ENCODE results near the gene TRMT2A.
A peak's percentile ranks its signal among the peaks of the same experiment; 100 is the strongest.
"Not testable (repeated sequence)": the region's sequence is repeated elsewhere in the genome, so short reads cannot be mapped to it uniquely, and the experiment has no call there.

Gene TRMT2A

GRCh38 chr22:20116951-20117632, at the start of gene TRMT2A:
TRMT2A (minus strand) TSS chr22:20117226; CDS start chr22:20116906, 320 bp downstream.
- peak; percentile 97 for DNase-seq

GRCh38 chr22:20166703-20167102, 49.7 kb upstream of the TRMT2A start:
- DNase-seq = no peak

GRCh38 chr22:20165913-20166312, 48.9 kb upstream of the TRMT2A start:
- DNase-seq = no peak

- no peak for DNase-seq
Observed at GRCh38 chr22:20165421-20165820, 48.4 kb upstream of the TRMT2A start.

- DNase-seq = no peak
Observed at GRCh38 chr22:20164863-20165262, 47.8 kb upstream of the TRMT2A start.

- DNase-seq = no peak
Observed at GRCh38 chr22:20160041-20160440, 43.0 kb upstream of the TRMT2A start.

- not testable (repeated sequence) for DNase-seq
Observed at GRCh38 chr22:20159531-20159930, 42.5 kb upstream of the TRMT2A start.

- no peak for DNase-seq
Observed at GRCh38 chr22:20159076-20159475, 42.0 kb upstream of the TRMT2A start.

GRCh38 chr22:20158391-20159036, 41.5 kb upstream of the TRMT2A start:
- DNase-seq = no peak

- no peak for DNase-seq
Observed at GRCh38 chr22:20157430-20158183, 40.6 kb upstream of the TRMT2A start.

- DNase-seq = peak; percentile 85
Observed at GRCh38 chr22:20156611-20157429, 39.8 kb upstream of the TRMT2A start.

GRCh38 chr22:20156042-20156389, 39.0 kb upstream of the TRMT2A start:
- no peak for DNase-seq

- DNase-seq = no peak
Observed at GRCh38 chr22:20155330-20156041, 38.5 kb upstream of the TRMT2A start.

- no peak for DNase-seq
Observed at GRCh38 chr22:20154602-20155187, 37.7 kb upstream of the TRMT2A start.

- no peak for DNase-seq
Observed at GRCh38 chr22:20153945-20154344, 36.9 kb upstream of the TRMT2A start.

GRCh38 chr22:20152464-20152890, 35.5 kb upstream of the TRMT2A start:
- DNase-seq = no peak

GRCh38 chr22:20151276-20151588, 34.2 kb upstream of the TRMT2A start:
- no peak for DNase-seq

GRCh38 chr22:20150381-20151275, 33.6 kb upstream of the TRMT2A start, which contains the start of gene CCDC188:
CCDC188 (minus strand) TSS chr22:20151055; CDS start chr22:20150986, 69 bp downstream.
- DNase-seq = no peak

- DNase-seq = no peak
Observed at GRCh38 chr22:20149257-20150250, 32.5 kb upstream of the TRMT2A start.

GRCh38 chr22:20148414-20148813, 31.4 kb upstream of the TRMT2A start:
- no peak for DNase-seq
